ENCODE results near the gene LRRC41.

Gene LRRC41

GRCh38 chr1:46263146-46263545 is 40.3 kb downstream of the LRRC41 start:
- Histone ChIP-seq H3K27ac (ENCODE audit: extremely low read depth, low read depth, low read length) (no peak overlapping the region), H3K4me3 (ENCODE audit: low read depth, low read length) (no peak overlapping the region), H3K9me3 (ENCODE audit: control insufficient read depth, insufficient read depth, low read depth, low read length) (no peaks in the 10 kb centered on the region), H3K4me1 (ENCODE audit: control insufficient read depth, insufficient read depth, low read length) (no peaks in the 10 kb centered on the region), H3K36me3 (ENCODE audit: control insufficient read depth in 2 of 2, insufficient read depth in 1 of 2, low read length in 2 of 2) (peaks cover 72 to 100% of the 10 kb centered on the region in 2 experiments)
- ChIA-PET POLR2A (interaction anchor here (0.9 to 2.1 kb wide), 5 partner anchors 8 to 22 kb away, joined by 3 to 6 read pairs (median 4); partner anchors contain the start of gene RAD54L), CTCF (interaction anchor here (0.7 to 1.8 kb wide), 3 partner anchors 15 to 151 kb away, joined by 3 to 5 read pairs (median 3); partner anchors contain the start of gene RAD54L)
- TF ChIP-seq, protein P1, sequence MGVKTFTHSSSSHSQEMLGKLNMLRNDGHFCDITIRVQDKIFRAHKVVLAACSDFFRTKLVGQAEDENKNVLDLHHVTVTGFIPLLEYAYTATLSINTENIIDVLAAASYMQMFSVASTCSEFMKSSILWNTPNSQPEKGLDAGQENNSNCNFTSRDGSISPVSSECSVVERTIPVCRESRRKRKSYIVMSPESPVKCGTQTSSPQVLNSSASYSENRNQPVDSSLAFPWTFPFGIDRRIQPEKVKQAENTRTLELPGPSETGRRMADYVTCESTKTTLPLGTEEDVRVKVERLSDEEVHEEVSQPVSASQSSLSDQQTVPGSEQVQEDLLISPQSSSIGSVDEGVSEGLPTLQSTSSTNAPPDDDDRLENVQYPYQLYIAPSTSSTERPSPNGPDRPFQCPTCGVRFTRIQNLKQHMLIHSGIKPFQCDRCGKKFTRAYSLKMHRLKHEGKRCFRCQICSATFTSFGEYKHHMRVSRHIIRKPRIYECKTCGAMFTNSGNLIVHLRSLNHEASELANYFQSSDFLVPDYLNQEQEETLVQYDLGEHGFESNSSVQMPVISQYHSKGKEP (tag by site-specific recombination; IDR thresholded peaks at IDR 0.05) = no peak
- no peak for TF ChIP-seq ZNF626 (tag by site-specific recombination; IDR thresholded peaks at IDR 0.05)
- no peak for TF ChIP-seq ZBTB20 (tag by site-specific recombination; IDR thresholded peaks at IDR 0.05)
- TF ChIP-seq ZNF548 (tag by site-specific recombination; IDR thresholded peaks at IDR 0.05) = no peak
- no peak for TF ChIP-seq ZNF350 (tag by site-specific recombination; IDR thresholded peaks at IDR 0.05)
- TF ChIP-seq ZNF292 (tag by site-specific recombination; IDR thresholded peaks at IDR 0.05; ENCODE audit: borderline replicate concordance, low read depth) = no peak
- TF ChIP-seq YY1 (tag by site-specific recombination; IDR thresholded peaks at IDR 0.05) = no peak
- TF ChIP-seq ZBTB48 (tag by site-specific recombination; IDR thresholded peaks at IDR 0.05) = no peak
- TF ChIP-seq ZNF169 (tag by site-specific recombination; IDR thresholded peaks at IDR 0.05) = no peak
- TF ChIP-seq, protein P2, sequence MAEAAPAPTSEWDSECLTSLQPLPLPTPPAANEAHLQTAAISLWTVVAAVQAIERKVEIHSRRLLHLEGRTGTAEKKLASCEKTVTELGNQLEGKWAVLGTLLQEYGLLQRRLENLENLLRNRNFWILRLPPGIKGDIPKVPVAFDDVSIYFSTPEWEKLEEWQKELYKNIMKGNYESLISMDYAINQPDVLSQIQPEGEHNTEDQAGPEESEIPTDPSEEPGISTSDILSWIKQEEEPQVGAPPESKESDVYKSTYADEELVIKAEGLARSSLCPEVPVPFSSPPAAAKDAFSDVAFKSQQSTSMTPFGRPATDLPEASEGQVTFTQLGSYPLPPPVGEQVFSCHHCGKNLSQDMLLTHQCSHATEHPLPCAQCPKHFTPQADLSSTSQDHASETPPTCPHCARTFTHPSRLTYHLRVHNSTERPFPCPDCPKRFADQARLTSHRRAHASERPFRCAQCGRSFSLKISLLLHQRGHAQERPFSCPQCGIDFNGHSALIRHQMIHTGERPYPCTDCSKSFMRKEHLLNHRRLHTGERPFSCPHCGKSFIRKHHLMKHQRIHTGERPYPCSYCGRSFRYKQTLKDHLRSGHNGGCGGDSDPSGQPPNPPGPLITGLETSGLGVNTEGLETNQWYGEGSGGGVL (tag by site-specific recombination; IDR thresholded peaks at IDR 0.05) = no peak
- TF ChIP-seq, protein P3, sequence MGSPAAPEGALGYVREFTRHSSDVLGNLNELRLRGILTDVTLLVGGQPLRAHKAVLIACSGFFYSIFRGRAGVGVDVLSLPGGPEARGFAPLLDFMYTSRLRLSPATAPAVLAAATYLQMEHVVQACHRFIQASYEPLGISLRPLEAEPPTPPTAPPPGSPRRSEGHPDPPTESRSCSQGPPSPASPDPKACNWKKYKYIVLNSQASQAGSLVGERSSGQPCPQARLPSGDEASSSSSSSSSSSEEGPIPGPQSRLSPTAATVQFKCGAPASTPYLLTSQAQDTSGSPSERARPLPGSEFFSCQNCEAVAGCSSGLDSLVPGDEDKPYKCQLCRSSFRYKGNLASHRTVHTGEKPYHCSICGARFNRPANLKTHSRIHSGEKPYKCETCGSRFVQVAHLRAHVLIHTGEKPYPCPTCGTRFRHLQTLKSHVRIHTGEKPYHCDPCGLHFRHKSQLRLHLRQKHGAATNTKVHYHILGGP (tag by site-specific recombination; IDR thresholded peaks at IDR 0.05) = no peak
- no peak for TF ChIP-seq ZNF114 (tag by site-specific recombination; IDR thresholded peaks at IDR 0.05)
- TF ChIP-seq ZNF335 (tag by site-specific recombination; conservative IDR thresholded peaks at IDR 0.05) = no peak
- no peak for TF ChIP-seq SALL2 (tag by site-specific recombination; IDR thresholded peaks at IDR 0.05; ENCODE audit: borderline replicate concordance)

- POLR2A ChIA-PET = interaction anchor here (0.6 to 2.1 kb wide), 5 partner anchors 11 to 22 kb away, joined by 3 to 6 read pairs (median 4); partner anchors contain the start of gene RAD54L
- Histone ChIP-seq H3K4me1 (ENCODE audit: control insufficient read depth, insufficient read depth, low read length) (no peaks in the 10 kb centered on the region), H3K4me3 (ENCODE audit: low read depth, low read length) (no peak overlapping the region), H3K9me3 (ENCODE audit: control insufficient read depth, insufficient read depth, low read depth, low read length) (no peaks in the 10 kb centered on the region), H3K27ac (ENCODE audit: extremely low read depth, low read depth, low read length) (no peak overlapping the region), H3K36me3 (ENCODE audit: control insufficient read depth in 2 of 2, insufficient read depth in 1 of 2, low read length in 2 of 2) (peaks cover 74 to 99% of the 10 kb centered on the region in 2 experiments)
- TF ChIP-seq, protein P4, sequence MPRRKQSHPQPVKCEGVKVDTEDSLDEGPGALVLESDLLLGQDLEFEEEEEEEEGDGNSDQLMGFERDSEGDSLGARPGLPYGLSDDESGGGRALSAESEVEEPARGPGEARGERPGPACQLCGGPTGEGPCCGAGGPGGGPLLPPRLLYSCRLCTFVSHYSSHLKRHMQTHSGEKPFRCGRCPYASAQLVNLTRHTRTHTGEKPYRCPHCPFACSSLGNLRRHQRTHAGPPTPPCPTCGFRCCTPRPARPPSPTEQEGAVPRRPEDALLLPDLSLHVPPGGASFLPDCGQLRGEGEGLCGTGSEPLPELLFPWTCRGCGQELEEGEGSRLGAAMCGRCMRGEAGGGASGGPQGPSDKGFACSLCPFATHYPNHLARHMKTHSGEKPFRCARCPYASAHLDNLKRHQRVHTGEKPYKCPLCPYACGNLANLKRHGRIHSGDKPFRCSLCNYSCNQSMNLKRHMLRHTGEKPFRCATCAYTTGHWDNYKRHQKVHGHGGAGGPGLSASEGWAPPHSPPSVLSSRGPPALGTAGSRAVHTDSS (tag by site-specific recombination; IDR thresholded peaks at IDR 0.05) = no peak
- TF ChIP-seq ZBTB8A (tag by site-specific recombination; IDR thresholded peaks at IDR 0.05) (no peak), ZIC2 (tag by site-specific recombination; IDR thresholded peaks at IDR 0.05) (no peak)
- TF ChIP-seq, protein P5, sequence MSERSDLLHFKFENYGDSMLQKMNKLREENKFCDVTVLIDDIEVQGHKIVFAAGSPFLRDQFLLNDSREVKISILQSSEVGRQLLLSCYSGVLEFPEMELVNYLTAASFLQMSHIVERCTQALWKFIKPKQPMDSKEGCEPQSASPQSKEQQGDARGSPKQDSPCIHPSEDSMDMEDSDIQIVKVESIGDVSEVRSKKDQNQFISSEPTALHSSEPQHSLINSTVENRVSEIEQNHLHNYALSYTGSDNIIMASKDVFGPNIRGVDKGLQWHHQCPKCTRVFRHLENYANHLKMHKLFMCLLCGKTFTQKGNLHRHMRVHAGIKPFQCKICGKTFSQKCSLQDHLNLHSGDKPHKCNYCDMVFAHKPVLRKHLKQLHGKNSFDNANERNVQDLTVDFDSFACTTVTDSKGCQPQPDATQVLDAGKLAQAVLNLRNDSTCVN (tag by site-specific recombination; optimal IDR thresholded peaks at IDR 0.05) = no peak
- CTCF ChIA-PET = interaction anchor here (0.7 to 1.8 kb wide), 4 partner anchors 10 to 152 kb away, joined by 3 to 5 read pairs (median 3); partner anchors contain the start of gene RAD54L
Measured at GRCh38 chr1:46262508-46262907, 40.9 kb downstream of the LRRC41 start.

Measured in HEK293 (cell line).